ENCODE data around the gene PCDHB13. TPM values are rescaled to one million over a fixed set of nuclear protein-coding genes. Genes with fewer than 3 reads are reported as not detected.

Gene PCDHB13
- total RNA-seq, 1 donor from 2014 or later: 2.9 TPM

GRCh38 chr5:141258464-141258863 is 44.7 kb downstream of the PCDHB13 start:
- ATAC-seq: no peak
- no peak for DNase-seq
- no peaks in the 10 kb centered on the region for H3K4me1 ChIP-seq
- H3K4me3 ChIP-seq: no peak overlapping the region
- H3K27ac ChIP-seq: no peak overlapping the region
- intact Hi-C loops (cut with DNase I): no loop called here
- H3K9me3 ChIP-seq: peaks cover 100% of the 10 kb centered on the region
- no peak for TF ChIP-seq CTCF (IDR thresholded peaks at IDR 0.05)
- H3K27me3 ChIP-seq (ENCODE audit: low read depth): no peaks in the 10 kb centered on the region
- H3K36me3 ChIP-seq: no peaks in the 10 kb centered on the region

GRCh38 chr5:141258948-141259347 is 45.2 kb downstream of the PCDHB13 start:
- Histone ChIP-seq H3K27ac (no peak overlapping the region), H3K9me3 (peaks cover 100% of the 10 kb centered on the region), H3K4me3 (no peak overlapping the region), H3K36me3 (no peaks in the 10 kb centered on the region), H3K4me1 (no peaks in the 10 kb centered on the region), H3K27me3 (ENCODE audit: low read depth) (no peaks in the 10 kb centered on the region)
- no peak for TF ChIP-seq CTCF (IDR thresholded peaks at IDR 0.05)
- intact Hi-C loops (cut with DNase I): no loop called here
- DNase-seq: no peak
- no peak for ATAC-seq

- H3K36me3 ChIP-seq: no peaks in the 10 kb centered on the region
- DNase-seq (no peak), ATAC-seq (no peak)
- H3K27me3 ChIP-seq (ENCODE audit: low read depth): no peaks in the 10 kb centered on the region
- H3K27ac ChIP-seq: no peak overlapping the region
- TF ChIP-seq CTCF (IDR thresholded peaks at IDR 0.05): no peak
- intact Hi-C loops (cut with DNase I): no loop called here
- H3K4me1 ChIP-seq: no peaks in the 10 kb centered on the region
- peaks cover 100% of the 10 kb centered on the region for H3K9me3 ChIP-seq
- H3K4me3 ChIP-seq: no peak overlapping the region
Measured at GRCh38 chr5:141260458-141261237, 46.9 kb downstream of the PCDHB13 start.

- Histone ChIP-seq H3K27me3 (ENCODE audit: low read depth) (no peaks in the 10 kb centered on the region), H3K36me3 (no peaks in the 10 kb centered on the region), H3K4me1 (no peaks in the 10 kb centered on the region), H3K27ac (no peak overlapping the region), H3K9me3 (peaks cover 100% of the 10 kb centered on the region), H3K4me3 (no peak overlapping the region)
- no peak for DNase-seq
- ATAC-seq: no peak
- TF ChIP-seq CTCF (IDR thresholded peaks at IDR 0.05): no peak
- intact Hi-C loops (cut with DNase I): no loop called here
Measured at GRCh38 chr5:141261238-141261546, 47.5 kb downstream of the PCDHB13 start.

Other genes starting within 250 kb of the PCDHB13 start
- gene PCDHAC2, start 247.4 kb upstream of the PCDHB13 start, total RNA-seq: 5.8 TPM
- gene PCDHB1, start 162.5 kb upstream of the PCDHB13 start, total RNA-seq: 0.15 TPM
- 5.6 TPM for gene PCDHB2, start 119.3 kb upstream of the PCDHB13 start, total RNA-seq
- 1.5 TPM for gene PCDHB3, start 113.4 kb upstream of the PCDHB13 start, total RNA-seq
- gene PCDHB4, start 92.1 kb upstream of the PCDHB13 start, total RNA-seq: 2.2 TPM
- 1.8 TPM for gene PCDHB5, start 78.7 kb upstream of the PCDHB13 start, total RNA-seq
- gene PCDHB6, start 63.9 kb upstream of the PCDHB13 start, total RNA-seq: 0.41 TPM
- gene PCDHB7, start 41.3 kb upstream of the PCDHB13 start, total RNA-seq: 1.9 TPM
- gene PCDHB8, start 36.1 kb upstream of the PCDHB13 start, total RNA-seq: 2.6 TPM
- 2.6 TPM for gene PCDHB16, start 31.5 kb upstream of the PCDHB13 start, total RNA-seq
- gene PCDHB9, start 26.8 kb upstream of the PCDHB13 start, total RNA-seq: 3.0 TPM
- 2.0 TPM for gene PCDHB10, start 21.6 kb upstream of the PCDHB13 start, total RNA-seq
- 2.7 TPM for gene PCDHB11, start 14.3 kb upstream of the PCDHB13 start, total RNA-seq
- 1.7 TPM for gene PCDHB12, start 5.2 kb upstream of the PCDHB13 start, total RNA-seq
- 2.1 TPM for gene PCDHB14, start 9.4 kb downstream of the PCDHB13 start, total RNA-seq
- gene PCDHB15, start 31.5 kb downstream of the PCDHB13 start, total RNA-seq: 2.8 TPM
- 0.71 TPM for gene SLC25A2, start 90.1 kb downstream of the PCDHB13 start, total RNA-seq
- 65.0 TPM for gene TAF7, start 106.9 kb downstream of the PCDHB13 start, total RNA-seq
- 0.53 TPM for gene PCDHGA1, start 116.6 kb downstream of the PCDHB13 start, total RNA-seq
- 2.7 TPM for gene PCDHGA2, start 124.8 kb downstream of the PCDHB13 start, total RNA-seq
- 1.8 TPM for gene PCDHGA3, start 129.9 kb downstream of the PCDHB13 start, total RNA-seq
- gene PCDHGB1, start 136.2 kb downstream of the PCDHB13 start, total RNA-seq: 1.8 TPM
- gene PCDHGA4, start 141.1 kb downstream of the PCDHB13 start, total RNA-seq: 3.1 TPM
- 3.7 TPM for gene PCDHGB2, start 146.1 kb downstream of the PCDHB13 start, total RNA-seq
- 2.8 TPM for gene PCDHGA5, start 150.2 kb downstream of the PCDHB13 start, total RNA-seq
- 2.2 TPM for gene PCDHGB3, start 156.3 kb downstream of the PCDHB13 start, total RNA-seq
- gene PCDHGA6, start 160.0 kb downstream of the PCDHB13 start, total RNA-seq: 3.2 TPM
- 1.9 TPM for gene PCDHGA7, start 168.8 kb downstream of the PCDHB13 start, total RNA-seq
- gene PCDHGB4, start 173.8 kb downstream of the PCDHB13 start, total RNA-seq: 5.3 TPM
- gene PCDHGA8, start 178.7 kb downstream of the PCDHB13 start, total RNA-seq: 1.5 TPM
- gene PCDHGB5, start 184.0 kb downstream of the PCDHB13 start, total RNA-seq: 9.1 TPM
- gene PCDHGA9, start 188.9 kb downstream of the PCDHB13 start, total RNA-seq: 4.8 TPM
- gene PCDHGB6, start 194.1 kb downstream of the PCDHB13 start, total RNA-seq: 7.7 TPM
- 5.4 TPM for gene PCDHGA10, start 199.1 kb downstream of the PCDHB13 start, total RNA-seq
- 15.9 TPM for gene PCDHGB7, start 203.8 kb downstream of the PCDHB13 start, total RNA-seq
- gene PCDHGA11, start 207.1 kb downstream of the PCDHB13 start, total RNA-seq: 3.2 TPM
- 5.9 TPM for gene PCDHGA12, start 216.6 kb downstream of the PCDHB13 start, total RNA-seq

Data from lower lobe of right lung (tissue), 2 donors.